Uterus (tissue), 4 donors: ENCODE data around the gene OR5AR1. TPM values are rescaled to one million over a fixed set of nuclear protein-coding genes. Genes with fewer than 3 reads are reported as not detected.
"Not testable (repeated sequence)": the region's sequence is repeated elsewhere in the genome, so short reads cannot be mapped to it uniquely, and the experiment has no call there.

ENCODE experiments used
- DNase-seq, 2 donors: peaks; one replicate each; pipeline ENCODE4 v3.0.0-alpha.2; 2019 to 2020
- H3K27ac ChIP-seq, 2 donors: fragments of 200-600 bp; sonication (generic); 1 replicate in 1 of 2; 2 replicates in 1 of 2; pipeline ENCODE4 v1.5.1; 2016 to 2018
- H3K27me3 ChIP-seq, 2 donors: fragments of 200-600 bp; sonication (generic); one replicate each; pipeline ENCODE4 v1.5.1; 2018 to 2019; ENCODE audit warnings: control low read depth in 1 of 2
- H3K36me3 ChIP-seq, 2 donors: fragments of 200-600 bp; sonication (generic); one replicate each; pipeline ENCODE4 v1.5.1; 2019; ENCODE audit warnings: control low read depth in 1 of 2
- H3K4me1 ChIP-seq, 2 donors: fragments of 200-600 bp; sonication (generic); one replicate each; pipeline ENCODE4 v1.5.1; 2018 to 2019; ENCODE audit warnings: control low read depth in 1 of 2
- H3K4me3 ChIP-seq, 2 donors: fragments of 200-600 bp; sonication (generic); 1 replicate in 1 of 2; 2 replicates in 1 of 2; pipeline ENCODE4 v1.5.1; 2018 to 2019; ENCODE audit warnings: mild to moderate bottlenecking in 1 of 2
- H3K9me3 ChIP-seq, 2 donors: fragments of 200-600 bp; sonication (generic); one replicate each; pipeline ENCODE4 v1.5.1; 2019; ENCODE audit warnings: control low read depth in 1 of 2
- POLR2A ChIP-seq, 2 donors: fragments of 450-650 bp; IDR thresholded peaks; one replicate each; pipeline ENCODE4 v1.6.1; 2016; ENCODE audit warnings: antibody characterized with exemption in 2 of 2, mild to moderate bottlenecking in 1 of 2, moderate library complexity in 1 of 2
- intact Hi-C: fragments of 100-400 bp; cut with DNase I; formaldehyde crosslinking; loops from one replicate; pipeline ENCODE4 v1.15.1; 2023; ENCODE audit warnings: low total_unique reads
- total RNA-seq, 4 donors: library from RNA; depleted of rRNA in 3 of 4; stranded (reverse); fragments of >200 nt in 3 of 4; gene quantifications; one replicate each; pipeline versions ENCODE4 v1.1.0 to v1.2.4, GENCODE V29; 2014 to 2023
- TF ChIP-seq, protein P1 (sequence below), 4 experiments: fragments of 200-600 bp in 2 of 4; fragments of 450-650 bp in 2 of 4; sonication (generic) in 2 of 4; IDR thresholded peaks; one replicate each; pipeline ENCODE4 v1.5.1; 2016 to 2019; ENCODE audit warnings: antibody characterized with exemption in 4 of 4, mild to moderate bottlenecking in 2 of 4, moderate library complexity in 1 of 4
- donor health status: DM: yes; HTN: yes; CAD: no.

OR5AR1 gene
- total RNA-seq, 4 donors from 2014 or later = not detected

DNA sequence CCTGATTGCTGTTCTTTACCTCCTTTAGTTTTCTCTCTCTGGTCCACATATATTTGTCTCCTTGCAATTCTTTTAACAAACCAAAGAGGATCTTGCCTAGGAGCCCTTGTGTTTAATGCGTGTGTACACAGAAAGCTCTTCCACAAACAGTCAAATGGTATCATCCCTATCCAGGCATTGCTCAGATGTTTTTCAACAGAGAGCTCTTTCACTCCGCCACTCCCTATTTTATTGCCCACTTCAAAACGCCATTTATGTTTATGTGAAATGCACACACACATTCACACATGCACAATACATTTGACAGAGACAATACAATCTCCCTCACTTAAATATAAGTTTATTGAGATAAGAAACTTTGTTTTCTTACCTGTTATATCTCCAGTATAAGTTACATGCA lies 26.0 kb upstream of the OR5AR1 start:
- no peak for DNase-seq

DNA sequence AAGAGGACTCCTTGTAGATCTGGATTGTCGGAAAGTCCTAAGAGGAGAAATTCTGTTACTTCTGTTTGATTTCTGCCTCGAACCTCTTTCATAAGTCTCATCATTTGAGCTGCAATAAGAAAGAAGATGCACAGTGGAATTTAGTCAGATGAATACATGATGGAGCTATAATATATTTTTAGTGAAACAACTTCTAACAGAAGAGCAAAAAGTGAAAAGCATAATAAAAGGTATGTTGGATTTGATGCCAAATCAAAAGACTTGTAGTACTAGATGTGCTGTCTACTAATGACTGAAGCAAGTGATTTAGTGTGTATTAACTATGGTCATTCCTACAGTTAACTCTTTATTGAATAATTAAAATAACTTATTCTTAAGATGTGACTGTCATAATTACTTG lies 21.1 kb upstream of the OR5AR1 start, which contains the start of gene OR5AP2:
Gene OR5AP2, minus strand, starts transcription at position 101 of the 400 bp plus-strand sequence. Its CDS starts 0 bp downstream, at position 101.
- Histone ChIP-seq H3K27me3 (no peaks in the 10 kb centered on the region), H3K9me3 (no peaks in the 10 kb centered on the region), H3K4me1 (no peaks in the 10 kb centered on the region), H3K27ac (no peak within 1 kb of the TSS), H3K36me3 (no peaks in the 10 kb centered on the region), H3K4me3 (no peak within 1 kb of the TSS)
- no peak for DNase-seq
- TF ChIP-seq POLR2A (IDR thresholded peaks at IDR 0.05) = no peak
- TF ChIP-seq, protein P1, sequence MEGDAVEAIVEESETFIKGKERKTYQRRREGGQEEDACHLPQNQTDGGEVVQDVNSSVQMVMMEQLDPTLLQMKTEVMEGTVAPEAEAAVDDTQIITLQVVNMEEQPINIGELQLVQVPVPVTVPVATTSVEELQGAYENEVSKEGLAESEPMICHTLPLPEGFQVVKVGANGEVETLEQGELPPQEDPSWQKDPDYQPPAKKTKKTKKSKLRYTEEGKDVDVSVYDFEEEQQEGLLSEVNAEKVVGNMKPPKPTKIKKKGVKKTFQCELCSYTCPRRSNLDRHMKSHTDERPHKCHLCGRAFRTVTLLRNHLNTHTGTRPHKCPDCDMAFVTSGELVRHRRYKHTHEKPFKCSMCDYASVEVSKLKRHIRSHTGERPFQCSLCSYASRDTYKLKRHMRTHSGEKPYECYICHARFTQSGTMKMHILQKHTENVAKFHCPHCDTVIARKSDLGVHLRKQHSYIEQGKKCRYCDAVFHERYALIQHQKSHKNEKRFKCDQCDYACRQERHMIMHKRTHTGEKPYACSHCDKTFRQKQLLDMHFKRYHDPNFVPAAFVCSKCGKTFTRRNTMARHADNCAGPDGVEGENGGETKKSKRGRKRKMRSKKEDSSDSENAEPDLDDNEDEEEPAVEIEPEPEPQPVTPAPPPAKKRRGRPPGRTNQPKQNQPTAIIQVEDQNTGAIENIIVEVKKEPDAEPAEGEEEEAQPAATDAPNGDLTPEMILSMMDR (IDR thresholded peaks at IDR 0.05) = no peak
- intact Hi-C loops = no loop called here

More for the DNA sequence above, 26.0 kb upstream of the OR5AR1 start:
- Histone ChIP-seq H3K27ac (no peak overlapping the region), H3K9me3 (no peaks in the 10 kb centered on the region), H3K4me1 (no peaks in the 10 kb centered on the region), H3K27me3 (no peaks in the 10 kb centered on the region), H3K36me3 (no peaks in the 10 kb centered on the region), H3K4me3 (no peak overlapping the region)
- TF ChIP-seq POLR2A (IDR thresholded peaks at IDR 0.05) = no peak
- TF ChIP-seq, protein P1 (IDR thresholded peaks at IDR 0.05) = no peak
- intact Hi-C loops = no loop called here

DNA sequence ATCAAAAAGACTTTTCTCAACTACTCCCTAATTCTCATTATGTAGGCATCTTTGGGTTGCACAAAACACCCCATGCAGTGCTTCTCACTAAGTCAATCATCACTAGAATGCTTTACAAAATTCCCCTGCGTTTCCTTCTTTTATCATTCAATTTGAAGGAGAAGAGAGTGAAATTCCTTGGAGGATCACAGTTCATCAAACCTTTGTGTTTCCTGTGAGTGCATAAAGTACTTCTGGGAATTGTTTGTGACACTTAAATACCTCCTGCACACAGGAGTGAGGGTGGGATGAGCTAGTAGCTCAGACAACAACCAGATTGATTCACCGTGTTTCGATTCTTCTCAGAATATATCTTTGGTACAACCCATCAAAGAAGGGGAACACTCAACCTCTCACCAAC lies 3.7 kb upstream of the OR5AR1 start:
- no peak for DNase-seq
- Histone ChIP-seq H3K36me3 (no peaks in the 10 kb centered on the region), H3K27ac (no peak overlapping the region), H3K27me3 (no peaks in the 10 kb centered on the region), H3K9me3 (no peaks in the 10 kb centered on the region), H3K4me1 (no peaks in the 10 kb centered on the region), H3K4me3 (no peak overlapping the region)
- intact Hi-C loops = no loop called here
- TF ChIP-seq POLR2A (IDR thresholded peaks at IDR 0.05) = no peak
- TF ChIP-seq, protein P1 (IDR thresholded peaks at IDR 0.05) = no peak

DNA sequence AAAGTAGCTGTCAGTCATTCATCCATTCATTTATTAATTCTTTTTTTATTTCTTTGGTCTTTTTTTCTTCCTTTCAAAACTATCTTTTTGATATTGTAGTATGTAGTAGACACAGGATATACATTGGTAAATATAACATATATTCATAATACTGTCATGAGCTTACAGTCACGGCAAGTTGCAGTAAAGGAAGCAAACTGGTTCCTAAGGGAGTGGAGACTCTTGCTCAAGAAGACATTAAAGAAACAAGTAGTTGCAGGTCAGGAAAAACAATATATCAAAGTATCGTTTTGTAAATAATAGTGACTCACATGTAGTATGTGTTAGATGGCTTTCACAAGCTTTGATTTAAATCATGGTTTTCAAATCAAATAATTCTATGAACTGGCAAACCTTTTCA lies 7.5 kb downstream of the OR5AR1 start:
- no peaks in the 10 kb centered on the region for H3K27me3 ChIP-seq
- no peak for DNase-seq
- intact Hi-C loops = no loop called here
- no peak overlapping the region for H3K4me3 ChIP-seq
- H3K36me3 ChIP-seq = no peaks in the 10 kb centered on the region
- no peaks in the 10 kb centered on the region for H3K4me1 ChIP-seq
- TF ChIP-seq, protein P1 (IDR thresholded peaks at IDR 0.05) = no peak
- TF ChIP-seq POLR2A (IDR thresholded peaks at IDR 0.05) = no peak
- H3K9me3 ChIP-seq = no peaks in the 10 kb centered on the region
- no peak overlapping the region for H3K27ac ChIP-seq

DNA sequence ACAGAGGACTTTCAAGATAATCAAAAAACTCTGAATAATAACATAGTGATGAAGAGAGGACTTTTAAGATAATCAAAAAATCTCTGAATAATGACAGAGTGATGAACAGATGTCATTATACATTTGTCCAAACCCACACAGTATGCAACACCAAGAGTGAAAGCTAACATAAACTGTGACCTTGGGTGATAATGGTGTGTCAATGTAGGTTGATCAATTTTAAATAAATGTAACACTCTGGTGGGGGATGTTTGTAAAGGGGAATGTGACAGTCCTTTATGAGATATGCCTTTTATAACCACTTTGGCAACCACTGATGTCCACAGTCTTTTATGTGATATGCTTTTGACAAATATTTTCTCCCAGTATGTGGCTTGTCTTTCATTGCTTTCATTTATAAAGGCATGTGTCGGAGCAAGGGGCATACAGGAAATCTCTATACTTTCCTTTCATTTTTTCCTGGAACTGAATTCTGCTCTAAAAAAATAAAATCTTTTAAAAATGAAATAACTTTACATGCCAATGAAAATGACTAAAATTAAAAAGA lies 25.1 kb downstream of the OR5AR1 start:
- no peaks in the 10 kb centered on the region for H3K9me3 ChIP-seq
- no peak for DNase-seq
- TF ChIP-seq POLR2A (IDR thresholded peaks at IDR 0.05) = no peak
- TF ChIP-seq, protein P1 (IDR thresholded peaks at IDR 0.05) = no peak
- H3K36me3 ChIP-seq = no peaks in the 10 kb centered on the region
- intact Hi-C loops = no loop called here
- no peak overlapping the region for H3K27ac ChIP-seq
- no peak overlapping the region for H3K4me3 ChIP-seq
- no peaks in the 10 kb centered on the region for H3K27me3 ChIP-seq
- no peaks in the 10 kb centered on the region for H3K4me1 ChIP-seq

DNA sequence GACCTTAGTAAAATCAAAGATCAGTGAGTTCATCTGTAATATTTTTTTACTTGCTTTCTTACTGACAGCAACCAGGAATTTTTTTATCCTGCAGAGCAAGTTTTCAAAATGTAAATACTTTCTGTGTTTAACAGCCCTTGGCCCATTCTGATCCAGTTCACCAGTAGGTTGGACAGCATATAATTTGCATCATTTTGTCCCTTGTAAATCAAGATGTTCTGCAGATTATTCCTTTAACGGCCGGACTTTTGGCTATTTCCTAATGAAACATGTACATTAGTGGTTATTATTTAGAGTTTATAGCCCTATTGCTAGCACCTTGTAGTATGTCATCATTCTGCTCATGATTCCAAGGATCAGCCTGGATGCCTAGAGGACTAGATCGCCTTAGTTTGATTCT lies 27.7 kb downstream of the OR5AR1 start:
- H3K4me3 ChIP-seq, intact Hi-C loops, H3K4me1 ChIP-seq, H3K27me3 ChIP-seq, DNase-seq, H3K27ac ChIP-seq, H3K9me3 ChIP-seq, H3K36me3 ChIP-seq: not testable (repeated sequence)
